Measurements from ENCODE around the gene MAP3K20.
"Not testable (repeated sequence)": the region's sequence is repeated elsewhere in the genome, so short reads cannot be mapped to it uniquely, and the experiment has no call there.

Gene MAP3K20

DNA sequence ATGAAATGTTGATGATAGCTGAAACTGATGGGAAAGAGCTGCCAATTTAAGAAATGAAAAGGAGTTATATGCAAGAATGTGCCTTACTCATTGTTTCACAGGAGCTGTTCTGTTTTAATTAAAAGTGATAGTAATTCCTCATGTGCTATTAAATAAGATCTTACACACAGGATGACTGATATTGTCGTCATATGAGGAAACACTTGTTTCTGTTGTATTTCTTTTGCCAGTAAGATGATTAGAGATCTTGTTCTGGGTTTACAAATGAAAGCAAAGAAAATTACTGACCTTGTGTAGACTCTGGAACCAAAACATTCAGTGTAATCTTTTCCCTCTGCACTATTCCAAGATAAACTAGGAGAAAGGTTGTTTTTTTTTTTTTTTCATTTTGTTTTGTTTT lies 123.6 kb downstream of the MAP3K20 start:
- Mint-ChIP-seq H3K27me3 (ENCODE audit: low read depth, poor library complexity) (no peaks in the 10 kb centered on the region), H3K27ac (peak overlapping the region; percentile 36), H3K36me3 (ENCODE audit: low read depth) (peaks cover 28% of the 10 kb centered on the region), H3K9me3 (no peaks in the 10 kb centered on the region), H3K4me1 (peaks cover 27% of the 10 kb centered on the region), H3K4me3 (no peak overlapping the region)
- TF ChIP-seq, protein P1, sequence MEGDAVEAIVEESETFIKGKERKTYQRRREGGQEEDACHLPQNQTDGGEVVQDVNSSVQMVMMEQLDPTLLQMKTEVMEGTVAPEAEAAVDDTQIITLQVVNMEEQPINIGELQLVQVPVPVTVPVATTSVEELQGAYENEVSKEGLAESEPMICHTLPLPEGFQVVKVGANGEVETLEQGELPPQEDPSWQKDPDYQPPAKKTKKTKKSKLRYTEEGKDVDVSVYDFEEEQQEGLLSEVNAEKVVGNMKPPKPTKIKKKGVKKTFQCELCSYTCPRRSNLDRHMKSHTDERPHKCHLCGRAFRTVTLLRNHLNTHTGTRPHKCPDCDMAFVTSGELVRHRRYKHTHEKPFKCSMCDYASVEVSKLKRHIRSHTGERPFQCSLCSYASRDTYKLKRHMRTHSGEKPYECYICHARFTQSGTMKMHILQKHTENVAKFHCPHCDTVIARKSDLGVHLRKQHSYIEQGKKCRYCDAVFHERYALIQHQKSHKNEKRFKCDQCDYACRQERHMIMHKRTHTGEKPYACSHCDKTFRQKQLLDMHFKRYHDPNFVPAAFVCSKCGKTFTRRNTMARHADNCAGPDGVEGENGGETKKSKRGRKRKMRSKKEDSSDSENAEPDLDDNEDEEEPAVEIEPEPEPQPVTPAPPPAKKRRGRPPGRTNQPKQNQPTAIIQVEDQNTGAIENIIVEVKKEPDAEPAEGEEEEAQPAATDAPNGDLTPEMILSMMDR (IDR thresholded peaks at IDR 0.05) = no peak
- no peak for DNase-seq

DNA sequence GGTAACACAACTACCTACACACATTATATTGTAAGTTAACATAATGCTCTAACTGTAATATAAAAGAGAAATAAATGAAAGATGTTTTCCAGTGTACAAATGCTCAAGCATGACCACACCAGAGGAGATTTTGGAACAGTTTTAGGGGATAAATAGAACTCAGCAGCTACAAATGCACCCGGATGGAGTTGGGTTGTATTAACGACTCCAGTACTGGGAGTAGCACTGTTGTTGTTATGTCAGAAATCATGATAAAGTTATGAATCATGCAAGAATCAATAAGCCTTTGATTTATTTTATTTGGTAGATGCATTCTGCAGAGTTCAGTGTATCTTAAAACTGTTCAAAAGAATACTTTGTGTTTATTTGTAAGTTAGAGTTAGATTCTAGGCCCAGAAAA lies 126.9 kb downstream of the MAP3K20 start:
- TF ChIP-seq, protein P1 (IDR thresholded peaks at IDR 0.05) = no peak
- Mint-ChIP-seq H3K4me1 (no peaks in the 10 kb centered on the region), H3K9me3 (no peaks in the 10 kb centered on the region), H3K4me3 (no peak overlapping the region), H3K27me3 (ENCODE audit: low read depth, poor library complexity) (no peaks in the 10 kb centered on the region), H3K27ac (no peak overlapping the region), H3K36me3 (ENCODE audit: low read depth) (peaks cover 40% of the 10 kb centered on the region)
- DNase-seq = no peak

DNA sequence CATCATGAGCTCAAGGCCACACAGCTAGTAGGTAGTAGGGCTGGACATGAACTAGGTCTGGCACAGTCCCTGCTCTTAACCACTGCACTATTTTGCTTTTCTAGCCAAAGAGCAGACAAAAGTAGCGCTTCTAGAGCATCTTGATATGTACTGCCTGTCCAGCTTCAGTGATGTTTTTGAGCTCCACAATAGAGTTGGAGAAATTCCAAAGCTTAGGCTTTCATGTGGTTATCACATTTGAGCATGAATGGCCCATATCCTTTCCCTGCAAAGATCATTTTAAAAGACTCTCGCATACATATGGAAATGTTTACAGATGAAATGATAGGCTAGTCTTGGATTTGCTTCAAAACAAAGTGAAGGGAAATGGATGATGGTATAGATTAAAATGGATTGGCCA lies 128.7 kb downstream of the MAP3K20 start:
- DNase-seq = no peak
- Mint-ChIP-seq H3K36me3 (ENCODE audit: low read depth) (peaks cover 25% of the 10 kb centered on the region), H3K9me3 (no peaks in the 10 kb centered on the region), H3K27ac (no peak overlapping the region), H3K4me3 (no peak overlapping the region), H3K4me1 (peaks cover 2% of the 10 kb centered on the region), H3K27me3 (ENCODE audit: low read depth, poor library complexity) (no peaks in the 10 kb centered on the region)
- TF ChIP-seq, protein P1 (IDR thresholded peaks at IDR 0.05) = no peak

DNA sequence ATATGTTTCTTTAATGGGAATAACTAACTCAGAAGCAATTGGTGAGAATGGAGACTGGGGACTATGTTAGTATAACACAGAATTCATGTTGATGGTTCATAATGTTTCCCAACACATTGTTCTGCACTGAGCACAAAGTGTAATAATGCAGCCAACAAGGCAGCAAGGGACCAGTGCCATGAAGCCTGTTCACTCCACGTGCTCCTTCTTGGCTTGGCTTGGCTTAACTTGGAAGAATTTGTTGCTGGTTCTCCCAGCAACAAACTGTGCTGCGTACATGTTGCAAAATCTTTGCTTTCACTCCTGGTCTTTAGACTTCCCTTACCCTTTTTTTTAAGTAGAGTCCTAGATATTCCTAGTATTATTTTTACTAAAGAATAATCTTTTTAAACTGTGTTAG lies 129.7 kb downstream of the MAP3K20 start:
- peaks cover 19% of the 10 kb centered on the region for H3K36me3 Mint-ChIP-seq (ENCODE audit: low read depth)
- peaks cover 10% of the 10 kb centered on the region for H3K4me1 Mint-ChIP-seq
- no peak overlapping the region for H3K27ac Mint-ChIP-seq
- TF ChIP-seq, protein P1 (IDR thresholded peaks at IDR 0.05) = no peak
- no peak overlapping the region for H3K4me3 Mint-ChIP-seq
- H3K9me3 Mint-ChIP-seq = no peaks in the 10 kb centered on the region
- no peaks in the 10 kb centered on the region for H3K27me3 Mint-ChIP-seq (ENCODE audit: low read depth, poor library complexity)
- no peak for DNase-seq

DNA sequence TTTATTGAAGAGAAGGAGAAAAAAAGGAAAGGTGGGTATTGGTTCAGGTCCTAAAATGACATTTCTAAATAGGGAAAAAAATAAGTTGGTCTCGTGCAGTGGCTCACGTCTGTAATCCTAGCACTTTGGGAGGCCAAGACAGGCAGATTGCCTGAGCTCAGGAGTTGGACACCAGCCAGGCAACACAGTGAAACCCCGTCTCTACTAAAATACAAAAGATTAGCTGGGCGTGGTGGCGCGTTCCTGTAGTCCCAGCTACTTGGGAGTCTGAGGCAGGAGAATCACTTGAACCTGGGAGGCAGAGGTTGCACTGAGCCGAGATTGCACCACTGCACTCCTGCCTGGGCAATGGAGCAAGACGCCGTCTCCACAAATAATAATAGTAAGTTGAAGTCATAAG lies 131.5 kb downstream of the MAP3K20 start:
- H3K27me3 Mint-ChIP-seq (ENCODE audit: low read depth, poor library complexity); H3K9me3 Mint-ChIP-seq; DNase-seq; H3K27ac Mint-ChIP-seq; H3K4me3 Mint-ChIP-seq: not testable (repeated sequence)
- H3K4me1 Mint-ChIP-seq = peaks cover 23% of the 10 kb centered on the region
- peaks cover 29% of the 10 kb centered on the region for H3K36me3 Mint-ChIP-seq (ENCODE audit: low read depth)

DNA sequence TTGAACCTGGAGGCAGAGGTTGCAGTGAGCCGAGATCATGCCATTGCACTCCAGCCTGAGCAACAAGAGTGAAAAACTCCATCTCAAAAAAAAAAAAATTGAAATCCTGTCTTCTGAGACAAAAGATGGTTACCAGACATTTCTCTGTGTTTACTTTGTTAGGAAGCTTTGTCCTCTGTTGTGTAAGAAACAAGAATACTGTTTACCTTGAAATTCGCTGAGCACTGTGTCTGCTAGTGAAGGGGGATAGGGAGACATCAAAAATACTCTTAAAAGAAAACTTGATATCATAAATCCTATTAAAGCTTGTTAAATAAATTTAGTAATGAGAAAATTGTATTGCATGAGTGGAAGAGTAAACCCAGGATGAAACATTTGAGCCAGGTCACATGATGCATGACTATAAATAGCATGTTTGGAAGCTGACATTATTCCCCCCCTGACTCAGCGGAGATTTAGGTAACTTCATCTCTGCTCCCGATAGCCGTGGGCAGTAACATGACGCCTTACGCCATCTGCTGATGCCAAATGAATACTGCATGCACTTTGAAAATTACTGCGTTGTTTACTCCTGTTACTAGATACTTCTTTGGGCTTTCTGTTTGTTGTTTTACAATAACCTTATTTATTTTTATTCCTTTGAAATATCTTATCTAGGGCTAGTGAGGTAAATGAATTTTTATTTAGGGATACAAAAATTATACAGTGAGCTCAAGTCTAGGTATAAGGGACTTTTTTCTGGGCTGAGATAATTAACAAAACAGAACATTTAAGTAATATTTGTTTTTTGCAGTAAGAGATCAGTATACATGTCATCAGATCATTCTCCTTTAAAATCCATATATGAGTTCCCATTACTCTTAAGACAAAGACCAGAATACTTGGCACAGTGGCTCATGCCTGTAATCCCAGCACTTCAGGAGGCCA lies 134.9 kb downstream of the MAP3K20 start:
- H3K9me3 Mint-ChIP-seq = no peaks in the 10 kb centered on the region
- peak; percentile 57 for DNase-seq
- H3K4me1 Mint-ChIP-seq = peaks cover 51% of the 10 kb centered on the region
- peaks cover 18% of the 10 kb centered on the region for H3K36me3 Mint-ChIP-seq (ENCODE audit: low read depth)
- TF ChIP-seq, protein P1 (IDR thresholded peaks at IDR 0.05) = peak; percentile 78
- H3K4me3 Mint-ChIP-seq = no peak overlapping the region
- H3K27me3 Mint-ChIP-seq (ENCODE audit: low read depth, poor library complexity) = no peaks in the 10 kb centered on the region
- H3K27ac Mint-ChIP-seq = peak overlapping the region; percentile 82
